Stimulated activated CD4-positive, alpha-beta T cell treated with anti-CD3 and anti-CD28 coated beads, Interleukin-12 subunit alpha, Interleukin-12 subunit beta, amount 100 ng/mL, for 48 hours (primary cell): ENCODE results near the gene TPRKB.
"Not testable (repeated sequence)": the region's sequence is repeated elsewhere in the genome, so short reads cannot be mapped to it uniquely, and the experiment has no call there.

Experiments used
- DNase-seq, 3 donors: peaks; one replicate each; pipeline ENCODE4 v3.0.0-alpha.2; 2020; ENCODE audit warnings: low read depth in 2 of 3, low spot score in 1 of 3

The TPRKB gene

DNA sequence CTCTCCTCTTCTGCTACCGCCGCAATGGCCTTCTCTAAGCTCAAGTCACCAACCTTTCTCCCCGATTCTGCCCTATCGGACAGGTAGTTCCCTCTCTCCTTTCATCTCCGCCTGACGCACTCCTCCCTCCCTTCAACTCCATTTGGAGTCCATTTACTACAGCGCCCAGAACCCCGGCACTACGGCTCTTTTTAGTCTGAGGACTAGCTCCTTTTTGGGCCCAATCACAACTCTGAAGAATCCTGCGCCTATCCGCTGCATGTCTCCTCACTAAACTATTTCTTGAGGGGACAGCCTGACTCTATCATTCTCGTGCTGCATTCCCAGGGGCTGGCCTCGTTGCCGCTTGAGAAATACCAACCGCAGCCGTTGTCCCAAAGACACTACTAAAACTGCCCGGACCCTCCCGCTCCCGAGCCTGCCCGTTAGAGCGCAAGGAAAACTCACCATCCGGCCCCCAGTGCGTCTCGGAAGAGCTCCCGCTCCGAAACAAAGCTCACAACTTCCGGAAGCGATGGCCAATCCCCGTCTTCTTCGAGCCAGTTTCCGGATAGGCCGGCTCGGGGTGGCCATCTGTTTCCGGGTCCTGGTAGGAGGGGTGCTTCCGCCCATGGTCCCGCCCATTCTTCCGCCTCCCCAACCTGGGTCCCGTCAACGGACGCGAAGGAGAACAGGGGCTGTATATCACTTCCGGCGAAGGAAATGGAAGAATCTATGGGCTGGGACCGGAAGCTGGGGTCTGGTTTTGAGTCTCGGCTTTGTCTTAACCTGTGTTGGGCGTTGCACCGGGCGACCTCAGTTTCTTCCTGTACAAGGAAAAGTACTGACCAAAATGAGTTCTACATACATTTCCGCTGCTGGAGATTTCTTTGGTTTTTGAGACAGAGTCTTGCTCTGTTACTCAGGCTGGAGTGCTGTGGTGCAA is at the start of gene TPRKB:
Gene TPRKB, minus strand, starts transcription at position 491 of the 925 bp plus-strand sequence. CDS start 2,776 bp downstream, outside the sequence.
- peak; percentile 94 to 96 (median 95) for DNase-seq

DNA sequence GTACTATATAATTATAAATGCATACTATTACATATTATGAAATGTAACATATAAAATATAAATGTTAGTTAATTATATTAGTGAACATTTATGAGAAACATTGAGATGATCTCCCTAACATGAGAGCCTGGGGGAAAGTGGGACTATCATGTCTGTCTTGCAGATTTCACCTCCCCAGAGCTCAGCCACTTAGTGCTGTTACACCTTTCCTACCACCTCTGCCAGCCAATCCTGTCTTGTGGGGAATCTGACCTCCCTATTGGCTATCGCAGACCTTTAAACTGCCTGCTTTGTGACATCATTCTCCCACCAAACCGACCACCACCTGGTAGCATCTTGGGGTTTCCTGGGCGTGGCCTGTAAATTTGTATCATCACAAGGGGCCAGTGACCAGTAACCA is 46.7 kb upstream of the TPRKB start, which contains the start of gene C2orf78:
Gene C2orf78, plus strand, starts transcription at position 301 of the 400 bp plus-strand sequence. CDS start 127 bp downstream, outside the sequence.
- not testable (repeated sequence) for DNase-seq

DNA sequence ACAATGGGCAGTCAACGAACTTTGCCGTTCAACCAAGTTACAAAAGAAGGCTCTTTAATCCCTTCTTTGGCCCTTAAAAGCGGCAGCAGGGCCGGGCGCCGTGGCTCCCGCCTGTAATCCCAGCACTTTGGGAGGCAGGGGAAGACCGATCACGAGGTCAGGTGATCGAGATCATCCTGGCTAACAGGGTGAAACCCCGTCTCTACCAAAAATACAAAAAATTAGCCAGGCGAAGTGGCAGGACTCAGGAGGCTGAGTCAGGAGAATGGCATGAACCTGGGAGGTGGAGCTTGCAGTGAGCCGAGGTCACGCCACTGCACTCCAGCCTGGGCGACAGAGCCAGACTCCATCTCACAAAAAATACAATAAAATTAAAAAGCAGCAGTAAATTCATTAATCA is 46.3 kb upstream of the TPRKB start:
- not testable (repeated sequence) for DNase-seq

DNA sequence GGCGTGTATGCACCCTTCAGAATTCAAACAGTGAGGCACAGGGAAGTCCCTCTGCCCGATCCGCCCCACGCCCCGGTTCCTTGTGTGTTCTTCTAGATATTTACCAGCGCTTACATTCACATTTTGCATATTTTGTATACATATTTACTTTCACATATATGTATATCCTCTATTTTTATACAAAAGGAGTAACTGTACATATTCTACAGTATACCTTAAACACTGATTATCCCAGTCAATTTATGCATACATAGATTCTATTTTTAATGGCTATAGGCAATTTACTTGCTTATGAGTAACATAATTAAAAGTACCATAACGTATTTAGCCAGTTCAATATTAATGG is 43.1 kb upstream of the TPRKB start:
- DNase-seq: no peak

DNA sequence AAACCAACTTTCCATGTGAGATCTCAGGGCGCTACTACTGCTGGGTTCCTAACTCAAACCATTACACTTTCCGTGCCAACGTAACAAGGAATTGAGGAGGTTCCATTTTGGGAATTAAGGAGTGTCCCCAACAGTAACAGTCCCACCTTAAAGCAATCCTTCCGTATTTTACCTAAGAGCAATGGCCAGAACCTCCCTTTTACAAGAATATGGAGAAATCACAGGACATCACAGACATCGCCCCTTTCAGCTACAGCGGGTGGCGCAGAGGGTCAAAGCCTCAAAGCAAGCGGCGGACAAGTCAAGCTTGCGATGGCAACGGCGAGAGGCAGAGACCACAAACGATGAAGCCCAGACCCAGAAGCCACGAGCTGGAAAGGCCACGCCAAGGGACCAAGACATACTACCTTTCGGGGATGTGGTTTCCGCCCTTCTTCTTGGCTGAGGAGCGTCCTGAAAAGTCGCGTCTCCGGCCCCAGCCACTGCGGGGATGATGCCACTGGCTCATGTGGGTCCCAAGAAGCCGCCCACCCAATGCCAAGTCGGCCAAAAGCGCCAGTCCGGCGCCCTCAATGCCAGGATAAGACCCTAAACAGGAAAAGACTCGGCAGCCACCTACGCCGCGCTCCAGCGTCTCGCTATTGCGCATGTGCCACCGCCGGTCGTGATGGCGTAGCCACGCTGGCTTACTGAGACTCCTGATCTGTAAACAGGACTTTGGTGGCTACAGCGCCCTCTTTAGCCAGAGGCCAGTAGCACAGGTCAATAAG is 42.5 kb upstream of the TPRKB start, which contains the start of gene DUSP11:
Gene DUSP11, minus strand, starts transcription at position 637 of the 770 bp plus-strand sequence. Its CDS starts 129 bp downstream, at position 508.
- DNase-seq: peak; percentile 94 to 99 (median 95)

DNA sequence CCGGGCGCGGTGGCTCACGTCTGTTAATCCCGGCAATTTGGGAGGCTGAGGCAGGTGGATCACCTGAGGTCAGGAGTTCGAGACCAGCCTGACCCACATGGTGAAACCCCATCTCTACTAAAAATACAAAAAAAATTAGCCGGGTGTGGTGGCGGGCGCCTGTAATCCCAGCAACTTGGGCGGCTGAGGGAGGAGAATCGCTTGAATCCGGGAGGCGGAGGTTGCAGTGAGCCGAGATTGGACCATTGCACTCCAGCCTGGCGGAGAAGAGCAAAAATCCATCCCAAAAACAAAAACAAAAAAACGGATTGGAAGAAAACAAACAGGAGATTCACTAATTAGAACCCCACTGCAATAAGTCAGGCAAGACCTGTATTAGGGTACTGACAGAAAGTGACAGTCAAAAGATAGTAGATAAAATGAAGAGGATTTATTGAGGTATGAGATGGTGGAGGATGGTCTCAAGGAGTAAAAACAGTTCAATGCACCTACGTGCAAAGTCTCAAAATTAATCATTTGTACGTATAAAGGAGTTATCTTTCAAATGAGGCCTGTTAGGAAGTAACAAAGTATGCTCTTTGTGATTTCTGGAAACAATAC is 41.8 kb upstream of the TPRKB start:
- DNase-seq: not testable (repeated sequence)

- no peak for DNase-seq
These were observed 39.8 kb upstream of the TPRKB start for GRCh38 chr2:73776869-73777519.

DNA sequence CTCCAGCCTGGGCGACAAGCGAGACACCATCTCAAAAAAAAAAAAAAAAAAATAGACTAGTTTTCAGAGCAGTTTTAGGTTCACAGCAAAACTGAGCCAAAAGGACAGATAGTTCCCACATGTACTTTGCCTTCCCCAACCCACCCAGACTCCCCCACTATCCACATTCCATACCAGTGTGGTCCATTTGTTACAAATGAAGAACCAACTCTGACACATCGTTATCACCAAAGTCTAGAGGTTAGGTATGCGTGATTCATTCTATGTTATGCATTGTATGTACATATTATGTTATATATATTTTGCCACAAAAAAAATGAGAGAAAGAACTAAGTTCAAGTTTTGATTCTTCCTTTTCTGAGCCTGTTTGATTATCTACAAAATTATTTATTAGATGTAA is 39.2 kb upstream of the TPRKB start:
- DNase-seq: no peak

- no peak for DNase-seq
These were observed 35.7 kb upstream of the TPRKB start for GRCh38 chr2:73772819-73773218.

- no peak for DNase-seq
These were observed 33.6 kb upstream of the TPRKB start for GRCh38 chr2:73770725-73771124.

GRCh38 chr2:73766994-73767393 is 29.8 kb upstream of the TPRKB start:
- no peak for DNase-seq

DNA sequence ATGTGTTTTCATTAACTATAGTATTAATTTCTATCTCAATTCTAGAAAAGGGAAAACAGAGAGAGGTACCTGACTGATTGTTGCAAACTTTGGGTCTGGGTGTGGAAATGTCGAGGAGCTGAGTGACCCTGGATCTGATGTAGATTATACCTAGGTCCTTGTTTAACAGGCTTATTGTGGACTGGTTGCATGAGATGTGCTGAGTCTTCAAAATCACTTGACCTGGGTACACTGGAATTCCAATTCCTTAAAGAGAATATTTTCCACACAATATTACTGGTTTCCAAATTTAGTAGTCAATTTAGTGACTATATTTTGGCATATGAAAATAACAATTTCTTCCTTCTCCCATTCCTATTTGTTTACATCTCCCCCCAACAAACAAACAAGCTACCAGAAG is 29.2 kb upstream of the TPRKB start:
- DNase-seq: no peak

DNA sequence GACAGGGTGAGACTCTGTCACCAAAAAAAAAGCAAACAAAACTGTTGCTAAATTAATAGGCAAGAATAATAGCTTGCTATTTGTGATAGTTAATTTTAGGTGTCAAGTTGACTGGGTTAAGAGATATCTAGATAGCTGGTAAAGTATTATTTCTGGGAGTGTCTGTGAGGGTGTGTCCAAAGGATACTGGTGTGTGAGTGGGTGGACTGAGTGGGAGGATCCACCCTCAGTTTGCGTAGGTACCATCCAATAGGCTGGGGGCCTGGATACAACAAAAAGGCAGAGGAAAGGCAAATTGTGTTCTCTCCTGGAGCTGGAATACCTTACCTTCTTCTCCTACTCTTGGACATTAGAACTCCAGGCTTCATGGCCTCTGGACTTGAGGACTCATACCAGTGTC is 27.8 kb upstream of the TPRKB start:
- no peak for DNase-seq

- no peak for DNase-seq
These were observed 25.4 kb upstream of the TPRKB start for GRCh38 chr2:73762571-73762970.

DNA sequence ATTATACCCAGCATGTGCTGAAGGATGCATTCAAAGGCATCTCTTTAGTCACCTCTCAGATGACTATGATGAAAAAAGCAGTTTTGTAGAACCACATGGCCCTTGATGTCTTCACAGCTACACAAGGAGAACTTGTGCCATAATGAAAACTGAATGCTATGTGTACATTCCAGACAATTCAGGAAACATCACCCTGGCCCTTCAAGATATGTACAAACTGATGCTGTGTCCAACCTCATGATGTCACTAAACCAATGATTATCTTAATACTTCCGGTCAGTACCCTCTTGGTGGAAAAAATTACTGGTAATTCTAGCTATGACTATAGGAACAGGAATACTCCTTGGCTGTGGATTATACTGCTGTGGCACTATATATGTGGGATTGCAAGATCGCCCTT is 22.8 kb upstream of the TPRKB start:
- no peak for DNase-seq

DNA sequence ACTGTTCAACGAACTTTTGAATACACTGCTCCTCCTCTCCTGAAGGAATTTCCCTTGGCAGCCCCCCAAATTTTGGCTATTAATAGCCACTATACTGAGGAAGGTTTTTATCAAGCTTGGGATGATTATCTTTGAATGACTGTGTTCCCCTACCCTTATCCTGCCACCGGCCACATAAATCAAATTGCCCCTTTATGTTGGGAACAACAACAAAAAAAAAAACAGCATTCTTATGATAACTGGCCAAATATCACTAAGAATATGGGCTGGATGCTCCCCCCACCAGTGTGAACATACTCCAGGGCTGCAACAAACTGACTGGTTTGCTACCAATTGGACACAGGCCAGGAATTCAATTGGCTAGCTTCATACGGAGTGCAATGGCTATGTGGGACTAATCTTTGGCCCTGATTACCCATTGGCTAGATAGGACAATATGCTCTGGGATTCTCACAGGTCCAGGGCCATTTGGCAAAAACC is 22.2 kb upstream of the TPRKB start:
- DNase-seq: no peak

GRCh38 chr2:73754332-73754731 is 17.2 kb upstream of the TPRKB start:
- DNase-seq: not testable (repeated sequence)

GRCh38 chr2:73749314-73749713 is 12.2 kb upstream of the TPRKB start:
- no peak for DNase-seq

GRCh38 chr2:73746877-73747208 is 9.7 kb upstream of the TPRKB start:
- DNase-seq: no peak

GRCh38 chr2:73746015-73746876 is 9.1 kb upstream of the TPRKB start:
- DNase-seq: no peak
